Stimulated activated CD8-positive, alpha-beta memory T cell treated with anti-CD3 and anti-CD28 coated beads, Interleukin-2, amount 100 ng/mL, for 48 hours (primary cell): ENCODE results near the gene KRT2.

Source experiments
- DNase-seq, 2 donors: peaks; one replicate each; pipeline ENCODE4 v3.0.0-alpha.2; 2020; ENCODE audit warnings: low read depth in 2 of 2

Gene KRT2

DNA sequence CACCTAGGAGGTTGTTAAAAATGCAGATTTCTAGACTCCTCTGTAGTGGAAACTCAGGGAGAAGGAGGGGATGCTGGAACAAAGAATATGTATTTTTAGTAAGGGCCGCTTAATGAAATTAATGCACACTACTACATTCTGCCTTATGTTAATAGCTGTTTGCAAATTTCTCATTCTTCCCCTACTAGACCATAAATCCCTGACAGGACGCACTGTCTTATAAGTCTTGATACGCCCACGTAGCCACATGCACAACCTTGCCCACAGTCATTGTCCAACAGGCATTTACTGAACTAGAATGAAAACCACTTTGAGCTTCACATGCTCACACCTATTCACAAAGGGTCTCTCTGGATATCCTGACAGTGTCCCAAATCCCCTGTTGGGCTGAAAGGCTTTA, 10.5 kb downstream of the KRT2 start:
- DNase-seq = no peak

- no peak for DNase-seq
These were observed 14.7 kb downstream of the KRT2 start for GRCh38 chr12:52637299-52637698.

GRCh38 chr12:52636592-52637258, 15.3 kb downstream of the KRT2 start:
- DNase-seq = no peak

- no peak for DNase-seq
These were observed 15.8 kb downstream of the KRT2 start for GRCh38 chr12:52636189-52636588.

- no peak for DNase-seq
These were observed 17.6 kb downstream of the KRT2 start for GRCh38 chr12:52634266-52635056.

DNA sequence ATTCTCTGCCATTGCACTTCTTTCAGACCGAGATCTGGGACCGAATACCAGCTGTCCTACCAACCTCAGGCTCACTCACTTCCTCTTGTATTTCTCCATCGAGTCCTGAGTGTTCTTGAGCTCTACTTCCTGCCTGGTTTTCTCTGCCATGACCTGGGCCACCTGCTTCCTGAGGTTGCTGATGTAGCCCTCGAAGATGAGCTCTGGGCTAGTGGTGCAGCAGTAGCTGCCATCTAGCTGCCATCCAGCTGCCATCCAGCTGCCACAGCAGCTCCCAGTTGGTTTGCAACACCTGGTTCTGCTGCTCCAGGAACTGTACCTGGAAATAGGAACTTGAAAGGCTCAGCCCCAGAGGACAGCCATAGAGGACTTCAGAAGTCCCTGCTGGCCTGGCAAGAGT, 18.6 kb downstream of the KRT2 start:
- no peak for DNase-seq

- DNase-seq = no peak
These were observed 19.4 kb downstream of the KRT2 start for GRCh38 chr12:52632656-52633055.

DNA sequence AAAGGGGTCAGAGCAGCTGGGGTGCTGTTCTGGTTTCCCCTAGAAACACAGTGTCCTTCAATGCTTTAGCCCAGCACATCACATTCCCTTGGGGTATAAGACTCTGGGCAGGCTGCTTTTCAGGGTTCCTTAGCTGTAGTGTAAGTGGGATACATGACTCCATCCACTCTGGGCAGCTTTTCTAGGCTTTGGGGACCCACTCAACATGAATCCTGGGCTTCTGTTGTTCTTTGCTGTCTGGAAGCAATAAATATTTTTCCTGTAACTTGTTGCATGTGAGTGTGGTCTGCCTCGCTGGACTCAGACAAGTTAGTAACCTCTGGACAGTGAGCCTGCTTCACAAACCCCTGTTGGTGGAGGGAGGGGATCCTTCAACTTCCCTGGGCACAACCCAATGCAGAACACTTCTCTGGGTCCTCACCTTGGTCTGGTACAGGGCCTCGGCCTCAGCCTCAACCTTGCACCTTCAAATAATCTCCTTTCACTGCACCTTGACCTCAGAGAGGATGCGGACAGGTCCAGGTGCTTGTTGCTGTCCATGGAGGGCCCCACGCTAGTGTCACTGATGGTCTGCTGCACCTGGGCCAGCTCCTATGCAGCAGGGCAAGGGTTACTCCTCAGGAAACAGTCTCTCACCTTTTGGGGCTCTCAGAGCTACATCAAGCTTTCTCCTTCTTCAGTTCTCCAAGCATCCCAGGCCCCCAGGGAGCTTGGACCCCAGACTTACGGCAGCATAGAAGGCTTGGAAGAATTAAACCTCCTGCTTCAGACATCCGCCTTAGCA, 20.1 kb downstream of the KRT2 start:
- DNase-seq = no peak

DNA sequence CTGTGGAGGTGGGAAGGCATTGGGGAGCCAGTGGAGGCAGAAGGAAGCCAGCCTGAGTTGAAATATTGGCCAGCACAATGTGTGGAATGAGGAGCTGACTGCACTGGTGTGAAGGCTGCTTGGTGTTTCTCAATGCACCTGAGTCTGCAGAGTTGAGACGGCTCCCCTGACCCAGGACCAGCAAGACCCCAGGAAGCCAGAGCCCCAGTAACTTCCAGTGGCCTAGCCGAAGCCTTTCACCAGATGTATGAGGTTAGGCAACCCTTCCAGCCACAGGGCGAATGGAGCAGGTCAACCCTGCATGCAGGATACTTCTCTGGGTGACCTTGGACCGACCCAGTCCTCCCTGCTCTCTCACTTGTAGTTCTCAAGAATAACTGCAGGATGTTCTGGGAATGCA, 20.7 kb downstream of the KRT2 start:
- DNase-seq = no peak

DNA sequence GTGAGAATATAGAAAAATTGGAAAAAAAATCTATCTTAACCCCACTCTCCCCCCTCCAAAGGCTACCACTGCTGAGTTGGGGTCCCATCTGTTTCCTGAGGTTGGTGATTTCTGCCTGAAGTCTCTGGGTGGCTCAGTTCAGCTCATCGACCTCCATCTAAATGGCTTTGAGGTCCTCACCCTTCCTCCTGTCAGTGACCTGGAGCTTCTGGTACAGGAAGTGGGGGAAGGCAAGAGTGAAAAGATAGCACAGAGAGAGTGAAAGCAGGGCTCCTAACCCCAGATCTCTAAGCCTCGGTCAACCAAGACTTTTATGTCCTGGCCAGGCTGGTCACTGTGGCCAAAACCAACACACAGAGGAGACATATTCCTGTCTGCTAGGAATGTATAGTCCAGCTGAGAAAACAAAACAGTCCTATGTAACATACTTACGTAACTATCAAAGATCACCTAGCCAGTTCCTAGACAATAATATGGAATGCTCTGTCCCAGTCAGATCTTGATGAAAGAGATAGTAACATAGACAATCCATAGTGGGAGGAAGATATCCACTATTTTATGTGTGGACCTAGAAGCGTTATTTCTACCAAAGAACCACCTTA, 21.3 kb downstream of the KRT2 start:
- no peak for DNase-seq

DNA sequence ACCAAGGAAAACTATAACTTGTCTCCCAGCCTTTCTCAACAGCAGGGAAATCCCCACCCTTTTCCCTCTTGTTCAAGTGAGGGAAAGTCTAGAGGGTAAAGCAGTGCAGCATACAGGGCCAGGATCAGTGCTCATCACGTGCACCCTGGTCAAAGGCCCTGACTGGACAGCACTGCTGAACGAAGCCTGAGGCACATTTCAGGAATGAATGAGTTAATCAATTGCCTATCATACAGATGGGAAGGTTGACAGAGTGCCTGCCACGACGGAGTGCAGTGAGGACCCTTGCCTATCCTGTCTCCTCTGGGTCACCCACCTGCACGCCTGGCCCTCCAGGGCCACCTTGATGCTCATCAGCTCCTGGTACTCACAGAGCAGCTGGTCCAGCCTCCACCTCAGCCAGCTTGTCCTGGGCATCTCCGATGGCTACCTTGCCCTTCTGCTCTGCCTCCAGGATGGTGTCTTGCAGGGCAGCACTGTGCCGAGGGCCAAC, 22.0 kb downstream of the KRT2 start:
- DNase-seq = no peak

DNA sequence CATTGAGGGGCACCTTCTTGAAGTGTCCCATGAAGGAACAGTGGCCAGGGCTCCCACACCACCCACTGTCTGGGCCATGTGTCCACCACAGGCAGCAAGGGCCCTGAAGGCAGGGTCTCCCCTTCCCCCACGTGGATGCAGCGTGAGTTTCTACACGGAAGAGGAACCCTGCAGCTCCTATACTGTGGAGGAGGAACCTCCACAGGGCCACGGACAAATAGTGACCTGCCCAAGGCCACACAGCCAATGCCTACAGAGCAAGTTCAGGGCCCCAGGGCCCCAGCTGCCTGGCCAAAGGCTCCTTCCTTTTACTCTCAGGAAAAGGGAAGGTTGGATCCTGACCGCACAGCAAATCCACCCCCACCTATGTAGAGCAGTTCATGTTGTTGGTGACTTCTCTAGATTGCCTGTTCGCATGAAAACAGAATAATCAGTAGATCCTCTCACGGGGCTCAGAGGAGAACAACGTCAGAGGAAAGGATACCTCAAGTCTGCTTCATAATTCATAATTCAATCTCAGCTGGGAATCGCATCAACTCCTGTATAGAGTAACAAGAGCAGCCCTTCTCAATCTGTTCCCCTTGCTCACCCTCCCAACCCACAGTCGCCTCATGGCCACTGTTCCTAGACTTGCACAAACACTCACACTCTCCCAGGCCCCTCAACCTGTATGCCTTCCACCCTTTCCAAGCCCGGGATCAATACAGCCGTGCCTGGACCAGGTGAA, 22.6 kb downstream of the KRT2 start:
- DNase-seq = no peak

DNA sequence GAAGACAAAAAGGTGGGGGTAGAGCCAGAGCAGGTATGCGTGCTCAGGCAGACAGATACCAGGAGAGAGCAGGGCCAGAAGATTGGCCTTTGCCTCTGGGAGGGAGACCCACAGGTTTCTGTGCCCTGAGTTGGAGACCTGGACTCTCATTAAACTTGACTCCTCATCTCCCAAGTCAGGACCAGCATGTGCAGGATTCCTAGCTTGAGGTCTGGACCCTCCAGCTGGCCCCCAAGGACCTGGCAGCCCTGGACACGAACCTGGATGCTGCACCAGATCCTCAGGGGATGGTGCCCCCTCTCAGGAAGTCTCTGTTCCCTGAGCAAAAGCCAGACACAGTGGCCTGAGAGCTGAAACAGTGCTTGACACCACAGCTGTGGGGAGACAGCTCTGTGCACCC, 23.2 kb downstream of the KRT2 start:
- no peak for DNase-seq

GRCh38 chr12:52628111-52628507, 23.9 kb downstream of the KRT2 start:
- DNase-seq = no peak

GRCh38 chr12:52627395-52628110, 24.5 kb downstream of the KRT2 start:
- DNase-seq = no peak

- DNase-seq = no peak
These were observed 29.7 kb downstream of the KRT2 start for GRCh38 chr12:52622349-52622748.

- DNase-seq = no peak
These were observed 33.1 kb downstream of the KRT2 start for GRCh38 chr12:52618866-52619265.

DNA sequence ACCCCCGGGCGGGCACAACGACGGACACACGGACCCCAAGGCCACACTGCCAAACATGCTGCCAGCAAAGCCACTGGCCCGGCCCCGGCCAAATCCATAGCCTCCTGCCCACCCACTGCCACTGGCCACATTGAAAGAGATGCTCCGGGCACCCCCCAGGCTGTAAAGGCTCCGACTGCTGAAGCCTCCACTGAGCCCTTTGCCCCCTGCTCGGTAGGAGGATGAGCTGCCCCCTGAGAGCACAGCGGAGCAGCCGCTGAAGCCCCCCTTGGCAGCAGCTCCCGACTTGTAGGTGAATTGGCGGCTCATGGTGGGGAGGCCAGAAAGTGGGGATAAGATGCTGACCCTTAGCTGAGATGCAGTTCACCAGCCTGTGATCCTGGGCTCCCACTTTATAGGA, 33.8 kb downstream of the KRT2 start, which contains the start of gene KRT73:
Gene KRT73, minus strand, starts transcription at position 344 of the 400 bp plus-strand sequence. Its CDS starts 35 bp downstream, at position 309.
- DNase-seq = no peak

DNA sequence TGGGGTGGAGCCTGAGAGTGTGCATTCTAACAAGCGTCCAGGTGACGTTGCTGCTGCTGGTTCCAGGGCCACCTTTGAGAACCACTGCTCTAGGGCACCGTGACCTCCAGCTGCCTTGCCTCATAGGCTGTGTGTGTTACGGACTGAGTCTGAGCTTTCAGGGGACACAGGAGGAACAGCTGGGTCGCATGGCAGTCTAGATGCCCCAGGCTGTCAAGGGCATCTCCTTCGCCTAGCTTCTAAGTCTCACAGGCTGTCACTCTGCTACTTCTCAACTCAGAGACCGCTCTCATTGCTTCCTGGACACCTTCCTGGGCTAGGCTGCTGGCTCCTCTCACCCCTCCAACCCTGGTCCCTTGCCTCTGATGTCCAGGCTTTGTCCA, 34.6 kb downstream of the KRT2 start:
- no peak for DNase-seq

DNA sequence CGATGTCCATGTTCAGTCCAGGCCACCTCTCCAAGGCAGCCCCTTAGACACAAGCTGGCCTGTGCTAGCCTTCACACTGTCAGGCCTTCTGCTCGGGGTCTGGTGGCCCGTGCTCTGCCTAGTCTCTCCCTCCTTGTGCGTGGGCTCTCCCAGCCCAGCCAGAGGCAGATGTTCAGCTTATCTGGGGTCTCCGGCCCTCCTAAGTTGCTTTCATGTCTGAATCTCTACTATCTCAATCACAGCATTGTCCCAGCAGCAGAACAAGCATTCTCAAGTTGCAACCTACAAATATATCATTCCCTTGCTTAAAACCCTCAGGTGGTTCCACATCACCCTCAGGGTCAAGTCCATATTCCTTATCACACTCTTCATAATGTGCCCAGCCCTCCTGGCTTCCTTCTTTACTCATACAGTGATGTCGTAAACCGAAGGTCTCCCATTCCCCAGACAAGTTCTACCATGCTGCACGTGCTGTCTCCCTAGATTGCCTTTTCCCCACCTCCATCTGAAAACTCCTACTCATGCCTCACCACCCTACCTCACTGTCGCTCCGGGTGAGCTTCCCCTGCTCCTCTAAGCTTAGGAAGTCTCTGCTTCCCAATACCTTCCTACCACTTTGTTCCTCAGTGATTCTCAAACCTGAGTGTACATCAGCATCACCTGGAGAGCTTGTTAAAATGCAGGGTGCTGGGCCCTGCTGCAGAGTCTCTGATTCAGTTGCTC, 35.2 kb downstream of the KRT2 start:
- no peak for DNase-seq
